ENCODE results near the gene TMUB1.
A peak's percentile ranks its signal among the peaks of the same experiment; 100 is the strongest.

The TMUB1 gene

GRCh38 chr7:151121380-151122170, 38.3 kb upstream of the TMUB1 start:
- no peak for DNase-seq (ENCODE audit: low read depth in 2 of 2, low spot score in 1 of 2)

- no peak for DNase-seq (ENCODE audit: low read depth in 2 of 2, low spot score in 1 of 2)
Measured at GRCh38 chr7:151120896-151121295, 37.6 kb upstream of the TMUB1 start.

- DNase-seq (ENCODE audit: low read depth in 2 of 2, low spot score in 1 of 2): no peak
Measured at GRCh38 chr7:151119902-151120301, 36.6 kb upstream of the TMUB1 start.

GRCh38 chr7:151119055-151119415, 35.7 kb upstream of the TMUB1 start:
- DNase-seq (ENCODE audit: low read depth in 2 of 2, low spot score in 1 of 2): no peak

DNA sequence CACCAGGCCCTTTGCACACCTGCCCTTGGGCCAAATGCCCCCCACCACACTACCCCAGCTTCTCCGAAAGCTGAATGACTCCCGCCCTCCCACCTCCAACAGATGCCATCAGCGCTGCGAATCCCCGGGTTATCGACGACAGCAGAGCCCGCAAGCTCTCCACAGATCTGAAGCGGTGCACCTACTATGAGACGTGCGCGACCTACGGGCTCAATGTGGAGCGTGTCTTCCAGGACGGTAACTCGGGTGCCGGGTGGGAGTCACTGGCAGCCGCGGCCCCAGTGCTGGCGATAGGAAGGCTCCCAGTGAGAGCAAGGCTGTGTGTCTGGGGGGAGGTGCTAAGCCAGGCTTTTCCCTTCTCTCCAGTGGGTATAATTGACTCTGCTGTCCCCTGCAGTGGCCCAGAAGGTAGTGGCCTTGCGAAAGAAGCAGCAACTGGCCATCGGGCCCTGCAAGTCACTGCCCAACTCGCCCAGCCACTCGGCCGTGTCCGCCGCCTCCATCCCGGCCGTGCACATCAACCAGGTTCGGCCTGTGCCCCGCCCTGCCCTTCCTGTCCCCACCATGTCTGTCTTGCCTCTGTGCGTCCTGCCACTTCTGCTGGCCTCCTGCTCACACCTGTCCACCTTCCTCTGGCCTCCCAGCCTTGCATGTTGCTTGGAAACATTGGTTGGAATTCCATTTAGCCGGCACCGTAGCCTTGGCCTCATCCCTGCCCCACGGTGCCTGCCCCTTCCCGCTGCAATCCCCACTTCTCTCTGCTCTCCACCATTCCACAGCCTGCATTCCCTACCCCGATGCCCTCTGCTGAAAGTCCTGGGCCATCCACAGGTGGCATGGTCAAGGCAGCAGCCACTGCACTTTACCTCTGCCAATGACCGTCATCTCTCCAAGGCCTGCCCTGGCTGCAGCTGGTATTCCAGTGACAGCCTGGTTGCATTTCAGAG, 35.1 kb upstream of the TMUB1 start:
- DNase-seq (ENCODE audit: low read depth in 2 of 2, low spot score in 1 of 2): no peak

- DNase-seq (ENCODE audit: low read depth in 2 of 2, low spot score in 1 of 2): peak in 1 of 2 donors; percentile 11
Measured at GRCh38 chr7:151117565-151117964, 34.3 kb upstream of the TMUB1 start.

GRCh38 chr7:151116603-151117440, 33.5 kb upstream of the TMUB1 start:
- DNase-seq (ENCODE audit: low read depth in 2 of 2, low spot score in 1 of 2): no peak

- no peak for DNase-seq (ENCODE audit: low read depth in 2 of 2, low spot score in 1 of 2)
Measured at GRCh38 chr7:151115836-151116418, 32.6 kb upstream of the TMUB1 start.

DNA sequence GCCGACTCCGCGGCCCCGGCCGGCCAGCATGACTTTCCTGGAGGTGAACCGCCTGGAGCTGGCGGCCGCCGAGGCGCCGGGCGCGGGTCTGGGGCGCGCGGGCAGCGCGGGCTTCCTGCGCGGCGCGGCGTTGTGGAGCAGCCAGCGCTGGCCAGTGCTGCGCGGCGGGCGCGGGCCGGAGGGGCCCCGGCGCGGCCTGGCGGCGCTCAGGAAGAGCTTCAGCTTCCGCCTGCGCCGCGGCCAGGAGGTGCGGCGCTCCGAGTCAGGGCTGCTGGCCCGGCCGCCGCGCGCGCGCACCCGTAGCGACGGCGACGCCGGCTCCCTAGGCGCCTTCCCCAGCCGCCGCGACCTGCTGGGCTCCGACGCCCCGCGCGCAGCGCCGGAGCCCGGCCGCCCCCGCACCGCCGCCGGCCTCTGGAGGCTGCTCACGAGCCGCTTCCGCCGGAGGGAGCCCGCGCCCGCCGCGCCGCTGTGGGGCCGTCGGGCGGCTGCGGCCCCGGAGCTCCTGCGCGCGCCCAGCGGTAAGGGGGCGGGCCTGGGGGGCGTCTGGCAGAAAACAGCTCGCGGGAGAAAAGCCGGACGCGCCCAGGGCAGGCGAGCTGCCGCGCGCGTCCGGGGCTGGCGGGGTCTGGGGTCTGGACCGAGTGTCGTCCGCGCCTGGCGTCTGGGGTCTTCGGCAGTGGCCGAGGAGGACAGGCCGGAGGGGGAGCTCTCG, 32.0 kb upstream of the TMUB1 start:
- no peak for DNase-seq (ENCODE audit: low read depth in 2 of 2, low spot score in 1 of 2)

- DNase-seq (ENCODE audit: low read depth in 2 of 2, low spot score in 1 of 2): no peak
Measured at GRCh38 chr7:151114151-151115090, 31.1 kb upstream of the TMUB1 start.

DNA sequence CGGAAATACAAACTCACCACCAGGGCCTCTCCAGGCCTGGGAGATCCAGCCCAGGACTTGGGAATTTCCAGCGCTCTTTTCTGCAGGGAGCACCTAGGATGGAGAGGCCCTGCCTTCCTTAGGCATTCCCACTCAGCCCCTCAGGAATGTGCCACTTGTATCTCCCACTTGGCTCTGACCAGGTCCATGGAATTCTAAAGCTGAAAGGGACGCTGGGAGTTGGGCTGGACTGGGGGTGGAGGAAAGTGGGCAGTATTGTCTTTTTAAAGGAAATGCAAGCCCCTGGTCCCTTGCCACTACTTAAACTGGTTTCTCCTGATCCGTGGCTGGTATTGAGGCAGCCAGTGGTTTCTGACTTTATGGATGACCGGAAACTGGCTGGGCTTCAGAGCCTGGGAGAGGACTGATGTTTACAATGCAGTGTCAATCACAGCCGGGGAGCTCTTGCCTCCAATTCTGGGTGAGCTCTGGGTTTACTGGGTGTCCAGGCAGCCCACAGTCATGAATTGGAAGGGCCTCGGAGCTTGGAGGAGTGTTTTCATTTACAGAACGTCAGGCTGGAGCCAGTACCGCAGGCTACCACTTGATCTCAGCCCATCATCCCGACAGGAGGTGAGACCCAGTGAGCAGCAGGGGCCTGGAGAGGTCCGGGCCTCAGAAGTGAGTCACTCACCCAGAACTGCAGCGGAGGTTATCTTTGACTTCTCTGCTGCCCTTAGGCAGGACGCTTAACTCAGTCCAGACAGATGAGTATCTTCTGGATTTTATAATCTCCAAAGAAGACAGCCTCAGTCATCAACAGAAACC, 30.3 kb upstream of the TMUB1 start:
- DNase-seq (ENCODE audit: low read depth in 2 of 2, low spot score in 1 of 2): no peak

DNA sequence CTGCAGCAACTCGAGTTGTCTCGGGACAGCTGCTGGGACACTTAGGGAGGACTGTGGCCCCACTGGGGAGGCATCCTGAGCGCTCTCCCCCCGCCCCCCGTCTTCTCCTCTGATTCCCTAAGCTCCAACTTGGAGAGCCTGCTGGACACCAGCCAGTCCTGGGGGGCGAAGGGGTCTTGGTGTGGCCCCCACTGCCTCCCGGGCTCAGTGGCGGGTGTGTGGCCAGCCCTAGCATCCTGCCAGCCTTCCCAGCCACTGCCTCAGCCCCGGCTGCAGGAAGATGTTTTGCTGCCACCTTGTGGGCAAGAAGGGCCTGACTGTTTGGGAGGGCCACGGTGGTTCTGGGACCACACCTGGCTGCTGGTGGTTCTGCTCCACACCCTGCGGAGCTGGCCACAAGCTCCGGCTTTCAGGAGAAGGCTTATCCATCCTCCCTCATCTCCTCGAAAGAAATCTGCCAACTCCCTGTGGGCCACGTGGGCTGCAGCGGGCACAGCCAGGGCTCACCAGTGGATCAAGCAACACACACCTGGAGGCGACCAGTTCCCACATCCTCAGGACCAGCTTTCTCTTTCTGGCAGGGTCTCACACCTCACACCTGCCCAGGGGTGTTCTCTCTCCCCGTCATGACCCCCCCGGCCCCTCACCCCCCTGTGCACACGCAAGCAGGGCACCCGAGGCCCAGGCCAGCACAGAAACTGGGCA, 27.8 kb upstream of the TMUB1 start:
- DNase-seq (ENCODE audit: low read depth in 2 of 2, low spot score in 1 of 2): peak; percentile 28 to 57

- no peak for DNase-seq (ENCODE audit: low read depth in 2 of 2, low spot score in 1 of 2)
Measured at GRCh38 chr7:151110236-151110940, 27.1 kb upstream of the TMUB1 start.

DNA sequence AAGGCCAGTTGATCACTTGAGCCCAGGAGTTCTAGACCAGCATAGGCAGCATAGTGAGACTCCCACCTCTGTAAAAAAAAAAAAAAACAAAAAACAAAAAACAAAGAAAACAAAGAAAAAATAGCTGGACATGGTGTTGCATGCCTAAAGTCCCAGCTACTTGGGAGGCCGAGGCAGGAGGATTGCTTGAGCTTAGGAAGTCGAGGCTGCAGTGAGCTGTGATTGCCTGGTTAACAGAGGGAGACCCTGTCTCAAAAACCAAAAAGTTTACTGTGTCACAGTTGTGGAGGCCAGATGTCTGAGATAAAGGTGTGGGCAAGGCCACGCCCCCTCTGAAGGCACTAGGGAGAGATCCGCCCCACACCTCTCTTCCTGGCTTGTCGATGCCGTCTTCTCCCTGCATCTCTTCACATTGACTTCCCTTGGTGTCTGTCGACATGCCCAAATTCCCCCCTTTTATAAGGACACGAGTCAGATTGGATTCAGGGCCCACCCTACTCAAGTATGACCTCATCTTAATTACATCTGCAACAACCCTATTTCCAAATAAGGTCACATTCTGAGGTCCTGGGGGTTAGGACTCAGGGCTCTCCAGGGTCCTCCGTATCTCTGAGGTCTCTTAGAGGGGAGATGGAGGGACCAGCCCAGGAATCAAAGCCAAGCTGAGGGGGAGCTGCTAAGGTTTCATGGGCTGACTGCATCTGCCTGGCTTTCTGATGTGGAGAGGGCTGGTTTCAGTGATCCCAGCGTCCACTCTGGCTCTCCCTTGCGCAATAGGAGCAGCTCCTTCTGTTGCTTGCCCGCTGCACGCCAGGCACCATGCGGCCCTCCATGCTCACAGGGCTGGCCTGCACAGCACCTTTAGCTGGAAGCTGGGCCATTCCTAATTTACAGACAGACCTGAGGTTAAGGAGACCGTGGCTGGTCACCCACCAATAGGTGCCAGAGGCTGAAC, 26.1 kb upstream of the TMUB1 start:
- DNase-seq (ENCODE audit: low read depth in 2 of 2, low spot score in 1 of 2): no peak

- no peak for DNase-seq (ENCODE audit: low read depth in 2 of 2, low spot score in 1 of 2)
Measured at GRCh38 chr7:151107882-151108281, 24.6 kb upstream of the TMUB1 start.
